B cell (primary cell): ENCODE results near the gene ETV3. TPM values are rescaled to one million over a fixed set of nuclear protein-coding genes. Genes with fewer than 3 reads are reported as not detected.

ENCODE experiments used
- ATAC-seq: fragments of 200-7000 bp; cut with Tn5 transposase; one replicate; pipeline ENCODE4 v1.10.0; 2021; ENCODE audit warnings: low read depth, mild to moderate bottlenecking, moderate number of reproducible peaks, moderate library complexity
- CTCF ChIA-PET: fragments of 350-600 bp; sonication (Branson Sonifier 250); formaldehyde crosslinking; loops from one replicate; lab custom pipeline; 2021; ENCODE audit warnings: antibody characterized with exemption, inconsistent platforms; lab: Charles Lee
- POLR2A ChIA-PET: fragments of 350-600 bp; sonication (Branson Sonifier 250); formaldehyde crosslinking; loops from one replicate; lab custom pipeline; 2021; ENCODE audit warnings: antibody characterized with exemption; lab: Charles Lee
- DNase-seq: peaks from one replicate; pipeline ENCODE4 v3.0.0; 2013
- H2AFZ ChIP-seq: 2 replicates; pipeline ENCODE4 v1.6.1; 2012; ENCODE audit warnings: mild to moderate bottlenecking, low read depth, low read length; ENCODE audit not compliant: insufficient read depth, poor library complexity, severe bottlenecking
- H3K27ac ChIP-seq, 2 donors: 1 replicate in 1 of 2; 2 replicates in 1 of 2; pipeline ENCODE4 v1.5.1; 2012 to 2013; ENCODE audit warnings: low read length in 2 of 2, mild to moderate bottlenecking in 2 of 2, moderate library complexity in 1 of 2
- H3K27me3 ChIP-seq, 4 experiments: fragments of 200-600 bp in 1 of 4; sonication (generic) in 1 of 4; replicated peaks in 1 of 4; 1 replicate in 2 of 4; 2 replicates in 2 of 4; pipeline versions ENCODE4 v1.6.1 to v1.7.0; 2013 to 2016; ENCODE audit warnings: low read length in 3 of 4, mild to moderate bottlenecking in 2 of 4, mixed read lengths in 1 of 4, moderate library complexity in 1 of 4; ENCODE audit not compliant: insufficient read depth in 4 of 4, control insufficient read depth in 3 of 4; ENCODE audit errors: control extremely low read depth in 1 of 4
- H3K36me3 ChIP-seq, 2 experiments: replicated peaks in 1 of 2; 1 replicate in 1 of 2; 2 replicates in 1 of 2; pipeline versions ENCODE4 v1.6.1 to v1.7.1; 2013; ENCODE audit warnings: low read length in 1 of 2; ENCODE audit not compliant: insufficient read depth in 2 of 2, control insufficient read depth in 1 of 2; ENCODE audit errors: control extremely low read depth in 1 of 2, extremely low read depth in 1 of 2
- H3K4me1 ChIP-seq, 2 donors: fragments of 200-600 bp in 1 of 2; sonication (generic) in 1 of 2; 1 replicate in 1 of 2; 2 replicates in 1 of 2; pipeline versions ENCODE4 v1.5.1 to v1.6.1; 2013 to 2017; ENCODE audit warnings: low read length in 2 of 2; ENCODE audit not compliant: control insufficient read depth in 2 of 2, insufficient read depth in 2 of 2
- H3K4me2 ChIP-seq: replicated peaks from 2 replicates; pipeline ENCODE3; 2012; ENCODE audit warnings: mild to moderate bottlenecking, low read depth, low read length; ENCODE audit not compliant: poor library complexity, severe bottlenecking
- H3K4me3 ChIP-seq, 5 experiments: fragments of 200-600 bp in 1 of 5; sonication (generic) in 1 of 5; 1 replicate in 3 of 5; 2 replicates in 2 of 5; pipeline versions ENCODE4 v1.5.1 to v1.7.0; 2011 to 2016; ENCODE audit warnings: low read length in 4 of 5, mild to moderate bottlenecking in 4 of 5, low read depth in 2 of 5, control low read depth in 1 of 5, moderate library complexity in 1 of 5; ENCODE audit not compliant: insufficient read depth in 1 of 5; ENCODE audit errors: control extremely low read depth in 1 of 5, extremely low read depth in 1 of 5
- H3K79me2 ChIP-seq: fragments of 200-600 bp; sonication (generic); one replicate; pipeline ENCODE4 v1.6.0; 2016; ENCODE audit warnings: low read length; ENCODE audit not compliant: control insufficient read depth, insufficient read depth
- H3K9ac ChIP-seq: fragments of 200-600 bp; sonication (generic); 2 replicates; pipeline ENCODE4 v1.6.1; 2017; ENCODE audit warnings: mild to moderate bottlenecking, low read length, moderate library complexity
- H3K9me3 ChIP-seq, 3 donors: one replicate each; pipeline versions ENCODE4 v1.6.1 to v1.7.1; 2013; ENCODE audit warnings: low read length in 2 of 3; ENCODE audit not compliant: control insufficient read depth in 2 of 3, insufficient read depth in 1 of 3; ENCODE audit errors: control extremely low read depth in 1 of 3
- H4K20me1 ChIP-seq: 2 replicates; pipeline ENCODE4 v1.6.0; 2012; ENCODE audit warnings: mild to moderate bottlenecking, low read length; ENCODE audit not compliant: insufficient read depth, control insufficient read depth, poor library complexity, severe bottlenecking
- H3K27ac Mint-ChIP-seq: one replicate; pipeline ENCODE4 v1.8.0; 2021; ENCODE audit warnings: mixed read lengths
- H3K27me3 Mint-ChIP-seq: one replicate; pipeline ENCODE4 v1.8.0; 2021; ENCODE audit warnings: mixed read lengths
- H3K4me1 Mint-ChIP-seq: one replicate; pipeline ENCODE4 v1.8.0; 2021; ENCODE audit warnings: mixed read lengths
- H3K4me3 Mint-ChIP-seq: one replicate; pipeline ENCODE4 v1.8.0; 2021; ENCODE audit warnings: mixed read lengths
- H3K9me3 Mint-ChIP-seq: one replicate; pipeline ENCODE4 v1.8.0; 2022; ENCODE audit warnings: mixed read lengths; ENCODE audit not compliant: insufficient read depth
- CTCF ChIP-seq: fragments of 200-600 bp; IDR thresholded peaks from one replicate; pipeline ENCODE4 v1.8.0; 2022; ENCODE audit warnings: antibody characterized with exemption, mild to moderate bottlenecking
- EZH2 ChIP-seq: IDR thresholded peaks from 2 replicates; pipeline ENCODE4 v1.6.1; 2012; ENCODE audit warnings: borderline replicate concordance, low read depth, mild to moderate bottlenecking, moderate library complexity, low read length; ENCODE audit not compliant: insufficient read depth, poor library complexity, severe bottlenecking
- WGBS: methylation state at CpG from one replicate; pipeline ENCODE4 v1.1.5; 2013; ENCODE audit warnings: missing lambda C conversion rate; ENCODE audit not compliant: insufficient coverage; 5-methylcytosine and 5-hydroxymethylcytosine counted together
- intact Hi-C: fragments of 100-400 bp; cut with micrococcal nuclease; formaldehyde crosslinking; loops from one replicate; pipeline ENCODE4 v1.10.0; 2022
- polyA plus RNA-seq: library from polyadenylated mRNA; depleted of rRNA; stranded (reverse); fragments of >200 nt; gene quantifications from 2 replicates; pipeline ENCODE4 v1.2.3, GENCODE V29; 2012
- total RNA-seq, 2 donors: library from RNA; stranded (reverse); fragments of 120-200 nt in 1 of 2; gene quantifications; 1 replicate in 1 of 2; 2 replicates in 1 of 2; pipeline versions ENCODE4 v1.2.3 to v1.2.4, GENCODE V29; 2013 to 2022

The ETV3 gene
- total and polyA plus RNA-seq, 2 donors (not counting 1 experiment from before 2014, with no cell fraction given) = 16.7 to 34.1 TPM

DNA sequence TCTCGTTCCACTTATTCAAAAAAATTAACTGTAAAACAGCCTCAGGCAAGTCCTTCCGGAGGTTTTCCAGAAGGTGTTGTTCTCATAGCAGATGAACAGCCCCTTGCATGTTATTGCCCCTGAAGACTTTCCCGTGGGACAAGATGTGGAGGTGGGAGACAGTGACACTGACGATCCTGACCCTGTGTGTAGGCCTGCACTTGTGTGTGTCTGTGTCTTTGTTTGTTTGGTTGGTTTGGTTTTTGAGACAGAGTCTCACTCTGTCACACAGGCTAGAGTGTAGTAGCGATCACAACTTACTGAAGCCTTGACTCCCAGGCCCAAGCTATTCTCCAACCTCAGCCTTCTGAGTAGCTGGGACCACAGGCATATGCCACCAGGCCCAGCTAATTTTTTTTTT, 51.2 kb downstream of the ETV3 start:
- H3K4me3 ChIP-seq = no peak overlapping the region
- ChIA-PET POLR2A (no interaction called here), CTCF (interaction anchor here (0.9 to 9.1 kb wide), 3 partner anchors 8 to 418 kb away, joined by 3 to 491 read pairs (median 3); no protein-coding TSS in a partner anchor)
- H3K4me2 ChIP-seq = no peak overlapping the region
- TF ChIP-seq EZH2 (no peak), CTCF (no peak)
- 100% methylated on average over 2 of the region's 5 CpGs for WGBS
- intact Hi-C loops = no loop called here
- Mint-ChIP-seq H3K4me3 (no peak overlapping the region), H3K27ac (no peak overlapping the region), H3K27me3 (peaks cover 8% of the 10 kb centered on the region), H3K9me3 (no peaks in the 10 kb centered on the region), H3K4me1 (no peaks in the 10 kb centered on the region)
- H4K20me1 ChIP-seq = no peaks in the 10 kb centered on the region
- DNase-seq = no peak
- no peak overlapping the region for H3K9ac ChIP-seq
- no peak overlapping the region for H3K27ac ChIP-seq
- no peak for ATAC-seq
- no peaks in the 10 kb centered on the region for H3K9me3 ChIP-seq
- peaks cover 0 to 5% (median 1%) of the 10 kb centered on the region in 4 experiments for H3K27me3 ChIP-seq
- no peak overlapping the region for H2AFZ ChIP-seq
- no peaks in the 10 kb centered on the region for H3K4me1 ChIP-seq
- H3K36me3 ChIP-seq = no peaks in the 10 kb centered on the region
- H3K79me2 ChIP-seq = no peaks in the 10 kb centered on the region

DNA sequence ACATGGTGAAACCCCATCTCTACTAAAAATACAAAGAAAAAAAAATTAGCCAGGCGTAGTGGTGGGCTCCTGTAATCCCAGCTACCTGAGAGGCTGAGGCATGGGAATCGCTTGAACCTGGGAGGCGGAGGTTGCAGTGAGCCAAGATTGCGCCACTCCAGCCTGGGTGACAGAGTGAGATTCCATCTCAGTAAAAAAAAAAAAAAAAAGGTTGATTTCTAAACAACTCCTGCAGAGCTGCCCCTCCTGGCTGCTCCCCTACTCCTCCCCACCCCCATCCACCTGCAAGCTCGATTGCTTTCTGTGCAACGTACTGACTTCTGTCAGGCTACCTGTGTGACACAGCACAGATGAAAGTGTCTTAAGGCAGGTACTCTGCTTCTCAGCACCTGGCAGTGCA, 51.9 kb downstream of the ETV3 start:
- no peaks in the 10 kb centered on the region for H3K9me3 Mint-ChIP-seq
- 85% methylated on average over 3 of the region's 6 CpGs for WGBS
- no peak overlapping the region for H3K27ac ChIP-seq
- H4K20me1 ChIP-seq = no peaks in the 10 kb centered on the region
- CTCF ChIA-PET = interaction anchor here (0.9 to 9.1 kb wide), 3 partner anchors 9 to 77 kb away, joined by 3 to 491 read pairs (median 3); no protein-coding TSS in a partner anchor
- H3K4me2 ChIP-seq = no peak overlapping the region
- H3K27me3 Mint-ChIP-seq = peaks cover 8% of the 10 kb centered on the region
- no peak for TF ChIP-seq EZH2
- H3K9me3 ChIP-seq = no peaks in the 10 kb centered on the region
- no peak overlapping the region for H3K4me3 Mint-ChIP-seq
- H3K4me1 Mint-ChIP-seq = no peaks in the 10 kb centered on the region
- no peak overlapping the region for H3K4me3 ChIP-seq
- H2AFZ ChIP-seq = no peak overlapping the region
- intact Hi-C loops = no loop called here
- no peaks in the 10 kb centered on the region for H3K79me2 ChIP-seq
- no peak overlapping the region for H3K9ac ChIP-seq
- peaks cover 0 to 5% (median 1%) of the 10 kb centered on the region in 4 experiments for H3K27me3 ChIP-seq
- H3K36me3 ChIP-seq = no peaks in the 10 kb centered on the region
- H3K4me1 ChIP-seq = no peaks in the 10 kb centered on the region
- no peak overlapping the region for H3K27ac Mint-ChIP-seq
- ATAC-seq (no peak), DNase-seq (no peak)
- POLR2A ChIA-PET = no interaction called here
